Measurements from ENCODE around the gene CCDC28A. TPM values are rescaled to one million over a fixed set of nuclear protein-coding genes. Genes with fewer than 3 reads are reported as not detected.

Gene CCDC28A
- polyA plus RNA-seq, 2 of the 4 experiments (the other 2 are of a cell fraction): 9.0 to 23.0 TPM

DNA sequence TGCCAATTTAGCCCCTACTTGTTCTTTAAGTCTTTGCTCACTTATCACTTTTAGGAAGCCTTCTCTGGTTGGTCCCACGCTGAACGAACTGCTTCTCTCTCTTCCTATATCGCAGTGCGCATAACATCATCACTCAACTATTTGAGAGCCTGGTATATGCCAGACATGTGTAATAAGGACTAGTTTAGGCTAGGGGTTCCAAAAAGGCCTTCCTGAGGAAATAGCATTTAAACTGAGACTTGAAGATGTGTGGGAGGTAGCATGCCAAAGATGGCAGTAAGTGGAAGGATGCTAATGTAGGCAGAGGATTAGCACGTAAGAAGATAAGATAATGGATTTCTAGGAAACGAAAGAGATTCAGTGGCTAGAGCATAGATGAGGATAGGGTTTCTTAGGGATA is 4.8 kb downstream of the CCDC28A start:
- no peak for ATAC-seq
- POLR2A ChIA-PET: no interaction called here
- H3K4me3 ChIP-seq: no peak overlapping the region

DNA sequence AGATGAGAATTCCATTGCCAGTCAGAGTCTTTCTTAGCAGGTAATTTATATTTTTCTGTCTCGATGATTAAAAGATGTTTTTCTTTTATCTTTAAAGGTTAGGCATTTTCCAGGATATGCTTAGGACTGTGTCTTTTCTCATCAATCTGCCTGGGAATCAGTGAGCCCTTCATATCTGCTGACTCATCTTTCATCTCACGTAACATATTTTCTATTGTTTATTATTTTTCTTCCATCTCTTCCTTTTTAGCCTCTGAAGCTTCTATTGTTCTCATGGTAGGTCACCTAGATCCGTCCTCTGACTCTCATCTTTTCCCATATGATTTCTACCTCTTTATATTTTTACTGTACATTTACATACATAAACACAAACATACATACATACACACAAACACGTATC is 8.7 kb downstream of the CCDC28A start:
- Histone ChIP-seq H3K4me3 (no peak overlapping the region), H3K4me2 (no peak overlapping the region), H3K9me3 (no peaks in the 10 kb centered on the region), H3K27ac (no peak overlapping the region), H3K4me1 (peaks cover 5% of the 10 kb centered on the region; the same call in 2 of the 3 replicates)
- CTCF ChIA-PET: no interaction called here
- POLR2A ChIA-PET: no interaction called here
- ATAC-seq (no peak), FAIRE-seq (no peak), DNase-seq (ENCODE audit: low read depth in 1 of 2, low spot score in 1 of 2) (no peak)
- TF ChIP-seq RCOR1 (IDR thresholded peaks at IDR 0.05; ENCODE audit: low read depth, low read length) (no peak), MAFK (IDR thresholded peaks at IDR 0.05; ENCODE audit: partially characterized antibody) (peak; percentile 71)
- 84% methylated on average over 4 of the region's 4 CpGs for WGBS (ENCODE audit: missing lambda C conversion rate)

More for the DNA sequence above, 4.8 kb downstream of the CCDC28A start:
- no peak for FAIRE-seq
- no peak for DNase-seq (ENCODE audit: low read depth in 1 of 2, low spot score in 1 of 2)
- H3K4me2 ChIP-seq: no peak overlapping the region
- no peaks in the 10 kb centered on the region for H3K9me3 ChIP-seq
- no peak for TF ChIP-seq ESRRA (IDR thresholded peaks at IDR 0.05; ENCODE audit: borderline replicate concordance, low read length)
- no peak for TF ChIP-seq TP53 (CRISPR knock-in tag; IDR thresholded peaks at IDR 0.05)
- no peak for TF ChIP-seq FOSL2 (IDR thresholded peaks at IDR 0.05)
- no peak for TF ChIP-seq FOSL2 (CRISPR knock-in tag; IDR thresholded peaks at IDR 0.05)
- TF ChIP-seq BHLHE40 (IDR thresholded peaks at IDR 0.05; ENCODE audit: low read depth, low read length): no peak
- TF ChIP-seq ZNF302 (CRISPR knock-in tag; IDR thresholded peaks at IDR 0.05): no peak
- no peak for TF ChIP-seq RNF2 (IDR thresholded peaks at IDR 0.05; ENCODE audit: borderline replicate concordance, low read depth)
- no peak for TF ChIP-seq HOXB13 (CRISPR knock-in tag; IDR thresholded peaks at IDR 0.05; ENCODE audit: low read depth)
- TF ChIP-seq HEYL (CRISPR knock-in tag; IDR thresholded peaks at IDR 0.05): no peak
- H3K27ac ChIP-seq: no peak overlapping the region
- CTCF ChIA-PET: interaction anchor here (2.0 kb wide), 1 partner anchor 12 kb away, joined by 8 read pairs; no protein-coding TSS in a partner anchor
- peaks cover 11% of the 10 kb centered on the region; the same call in 2 of the 3 replicates for H3K4me1 ChIP-seq
- 85% methylated on average over 6 of the region's 6 CpGs for whole genome bisulfite sequencing (ENCODE audit: missing lambda C conversion rate)

DNA sequence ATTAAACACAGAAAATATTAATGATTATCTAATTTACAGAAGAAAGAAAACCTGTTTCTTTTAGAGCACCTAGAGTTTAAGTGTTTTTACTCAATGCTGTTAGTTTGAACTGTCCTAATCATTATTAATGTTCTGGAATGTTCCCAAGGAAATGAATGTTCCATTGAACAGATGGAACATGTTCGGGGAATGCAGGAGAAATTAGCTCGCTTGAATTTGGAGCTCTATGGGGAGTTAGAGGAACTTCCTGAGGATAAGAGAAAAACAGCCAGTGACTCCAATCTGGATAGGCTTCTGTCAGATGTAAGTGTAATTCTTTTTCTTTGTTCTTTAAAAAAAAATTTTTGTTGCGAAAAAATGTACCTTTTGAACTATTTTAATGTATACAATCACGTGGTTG is 11.5 kb downstream of the CCDC28A start:
- H3K27ac ChIP-seq: no peak overlapping the region
- H3K4me1 ChIP-seq: peaks cover 5% of the 10 kb centered on the region; the same call in 2 of the 3 replicates
- ATAC-seq: no peak
- no peaks in the 10 kb centered on the region for H3K9me3 ChIP-seq
- H3K4me2 ChIP-seq: no peak overlapping the region
- 69% methylated on average over 4 of the region's 4 CpGs for WGBS (ENCODE audit: missing lambda C conversion rate)
- DNase-seq (ENCODE audit: low read depth in 1 of 2, low spot score in 1 of 2): no peak
- ChIA-PET CTCF (no interaction called here), POLR2A (no interaction called here)
- TF ChIP-seq KDM5A (IDR thresholded peaks at IDR 0.05) (no peak), ZSCAN20 (CRISPR knock-in tag; IDR thresholded peaks at IDR 0.05) (no peak), FOSB (CRISPR knock-in tag; IDR thresholded peaks at IDR 0.05) (no peak), RAD21 (conservative IDR thresholded peaks at IDR 0.05 in 1 of 2, IDR thresholded peaks at IDR 0.05 in 1 of 2) (no peak), CHD2 (IDR thresholded peaks at IDR 0.05; ENCODE audit: low read length, partially characterized antibody) (no peak), NFE2L2 (conservative IDR thresholded peaks at IDR 0.05; ENCODE audit: low read length) (no peak), RARB (CRISPR knock-in tag; IDR thresholded peaks at IDR 0.05) (no peak)
- TF ChIP-seq, protein P1, sequence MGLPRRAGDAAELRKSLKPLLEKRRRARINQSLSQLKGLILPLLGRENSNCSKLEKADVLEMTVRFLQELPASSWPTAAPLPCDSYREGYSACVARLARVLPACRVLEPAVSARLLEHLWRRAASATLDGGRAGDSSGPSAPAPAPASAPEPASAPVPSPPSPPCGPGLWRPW (IDR thresholded peaks at IDR 0.05): no peak
- no peak for FAIRE-seq
- H3K4me3 ChIP-seq: no peak overlapping the region

DNA sequence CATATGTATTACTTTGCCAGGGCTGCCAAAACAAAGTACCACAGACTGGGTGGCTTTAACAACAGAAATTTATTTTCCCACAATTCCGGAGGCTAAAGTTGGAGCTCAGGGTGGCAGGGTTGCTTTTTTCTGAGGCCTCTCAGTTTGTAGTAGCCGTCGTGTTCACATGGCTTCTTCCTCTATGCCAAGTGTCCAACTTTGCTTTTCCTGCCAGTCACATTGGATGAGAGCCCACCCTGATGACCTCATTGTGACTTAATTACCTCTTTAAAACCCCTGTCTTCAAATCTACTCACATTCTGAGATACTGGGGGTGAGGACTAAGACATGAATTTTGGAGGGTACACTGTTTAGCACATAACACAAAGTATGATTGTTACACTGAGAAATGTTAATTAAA is 12.4 kb downstream of the CCDC28A start:
- no peak overlapping the region for H3K27ac ChIP-seq
- H3K9me3 ChIP-seq: no peaks in the 10 kb centered on the region
- H3K4me2 ChIP-seq: no peak overlapping the region
- ATAC-seq (no peak), FAIRE-seq (no peak), DNase-seq (ENCODE audit: low read depth in 1 of 2, low spot score in 1 of 2) (no peak)
- no peak for TF ChIP-seq HEYL (CRISPR knock-in tag; IDR thresholded peaks at IDR 0.05)
- no peak for TF ChIP-seq RAD21 (conservative IDR thresholded peaks at IDR 0.05 in 1 of 2, IDR thresholded peaks at IDR 0.05 in 1 of 2)
- TF ChIP-seq, protein P2, sequence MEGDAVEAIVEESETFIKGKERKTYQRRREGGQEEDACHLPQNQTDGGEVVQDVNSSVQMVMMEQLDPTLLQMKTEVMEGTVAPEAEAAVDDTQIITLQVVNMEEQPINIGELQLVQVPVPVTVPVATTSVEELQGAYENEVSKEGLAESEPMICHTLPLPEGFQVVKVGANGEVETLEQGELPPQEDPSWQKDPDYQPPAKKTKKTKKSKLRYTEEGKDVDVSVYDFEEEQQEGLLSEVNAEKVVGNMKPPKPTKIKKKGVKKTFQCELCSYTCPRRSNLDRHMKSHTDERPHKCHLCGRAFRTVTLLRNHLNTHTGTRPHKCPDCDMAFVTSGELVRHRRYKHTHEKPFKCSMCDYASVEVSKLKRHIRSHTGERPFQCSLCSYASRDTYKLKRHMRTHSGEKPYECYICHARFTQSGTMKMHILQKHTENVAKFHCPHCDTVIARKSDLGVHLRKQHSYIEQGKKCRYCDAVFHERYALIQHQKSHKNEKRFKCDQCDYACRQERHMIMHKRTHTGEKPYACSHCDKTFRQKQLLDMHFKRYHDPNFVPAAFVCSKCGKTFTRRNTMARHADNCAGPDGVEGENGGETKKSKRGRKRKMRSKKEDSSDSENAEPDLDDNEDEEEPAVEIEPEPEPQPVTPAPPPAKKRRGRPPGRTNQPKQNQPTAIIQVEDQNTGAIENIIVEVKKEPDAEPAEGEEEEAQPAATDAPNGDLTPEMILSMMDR (IDR thresholded peaks at IDR 0.05): no peak
- TF ChIP-seq SMC3 (IDR thresholded peaks at IDR 0.05): no peak
- no peak for TF ChIP-seq CBX2 (IDR thresholded peaks at IDR 0.05; ENCODE audit: borderline replicate concordance, low read depth)
- TF ChIP-seq KDM5A (IDR thresholded peaks at IDR 0.05): no peak
- TF ChIP-seq, protein P3, sequence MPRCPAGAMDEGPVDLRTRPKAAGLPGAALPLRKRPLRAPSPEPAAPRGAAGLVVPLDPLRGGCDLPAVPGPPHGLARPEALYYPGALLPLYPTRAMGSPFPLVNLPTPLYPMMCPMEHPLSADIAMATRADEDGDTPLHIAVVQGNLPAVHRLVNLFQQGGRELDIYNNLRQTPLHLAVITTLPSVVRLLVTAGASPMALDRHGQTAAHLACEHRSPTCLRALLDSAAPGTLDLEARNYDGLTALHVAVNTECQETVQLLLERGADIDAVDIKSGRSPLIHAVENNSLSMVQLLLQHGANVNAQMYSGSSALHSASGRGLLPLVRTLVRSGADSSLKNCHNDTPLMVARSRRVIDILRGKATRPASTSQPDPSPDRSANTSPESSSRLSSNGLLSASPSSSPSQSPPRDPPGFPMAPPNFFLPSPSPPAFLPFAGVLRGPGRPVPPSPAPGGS (IDR thresholded peaks at IDR 0.05): no peak
- TF ChIP-seq ZC3H11A (IDR thresholded peaks at IDR 0.05): no peak
- TF ChIP-seq BHLHE40 (IDR thresholded peaks at IDR 0.05; ENCODE audit: low read depth, low read length): no peak
- TF ChIP-seq FOSL2 (IDR thresholded peaks at IDR 0.05): no peak
- no peak for TF ChIP-seq FOSL2 (CRISPR knock-in tag; IDR thresholded peaks at IDR 0.05)
- no peak for TF ChIP-seq EP300 (IDR thresholded peaks at IDR 0.05)
- no peak for TF ChIP-seq GATA3 (IDR thresholded peaks at IDR 0.05; ENCODE audit: borderline replicate concordance)
- TF ChIP-seq ZSCAN20 (CRISPR knock-in tag; IDR thresholded peaks at IDR 0.05): no peak
- ChIA-PET POLR2A (no interaction called here), CTCF (no interaction called here)
- H3K4me1 ChIP-seq: peaks cover 5% of the 10 kb centered on the region; the same call in 2 of the 3 replicates
- WGBS (ENCODE audit: missing lambda C conversion rate): 92% methylated on average over 3 of the region's 3 CpGs
- H3K4me3 ChIP-seq: no peak overlapping the region

All from A549 (cell line).